Astrocyte of the spinal cord (primary cell): ENCODE results near the gene WDR46.
"Not testable (repeated sequence)": the region's sequence is repeated elsewhere in the genome, so short reads cannot be mapped to it uniquely, and the experiment has no call there.

ENCODE experiments used
- DNase-seq: peaks from one replicate; pipeline ENCODE4 v3.0.0; 2011; ENCODE audit warnings: low read depth, low spot score
- H3K4me3 ChIP-seq: 2 replicates; pipeline ENCODE4 v1.5.1; 2011; ENCODE audit warnings: low read depth, mild to moderate bottlenecking, low read length, moderate library complexity
- in situ Hi-C: cut with HindIII; loops from 2 replicates; pipeline ENCODE4 v1.10.0; 2017; ENCODE audit warnings: low sequenced_read_pairs
- TF ChIP-seq, protein P1 (sequence below): IDR thresholded peaks from 2 replicates; pipeline ENCODE4 v1.5.1; 2012; ENCODE audit warnings: low read depth, mild to moderate bottlenecking, low read length, inconsistent platforms

The WDR46 gene

DNA sequence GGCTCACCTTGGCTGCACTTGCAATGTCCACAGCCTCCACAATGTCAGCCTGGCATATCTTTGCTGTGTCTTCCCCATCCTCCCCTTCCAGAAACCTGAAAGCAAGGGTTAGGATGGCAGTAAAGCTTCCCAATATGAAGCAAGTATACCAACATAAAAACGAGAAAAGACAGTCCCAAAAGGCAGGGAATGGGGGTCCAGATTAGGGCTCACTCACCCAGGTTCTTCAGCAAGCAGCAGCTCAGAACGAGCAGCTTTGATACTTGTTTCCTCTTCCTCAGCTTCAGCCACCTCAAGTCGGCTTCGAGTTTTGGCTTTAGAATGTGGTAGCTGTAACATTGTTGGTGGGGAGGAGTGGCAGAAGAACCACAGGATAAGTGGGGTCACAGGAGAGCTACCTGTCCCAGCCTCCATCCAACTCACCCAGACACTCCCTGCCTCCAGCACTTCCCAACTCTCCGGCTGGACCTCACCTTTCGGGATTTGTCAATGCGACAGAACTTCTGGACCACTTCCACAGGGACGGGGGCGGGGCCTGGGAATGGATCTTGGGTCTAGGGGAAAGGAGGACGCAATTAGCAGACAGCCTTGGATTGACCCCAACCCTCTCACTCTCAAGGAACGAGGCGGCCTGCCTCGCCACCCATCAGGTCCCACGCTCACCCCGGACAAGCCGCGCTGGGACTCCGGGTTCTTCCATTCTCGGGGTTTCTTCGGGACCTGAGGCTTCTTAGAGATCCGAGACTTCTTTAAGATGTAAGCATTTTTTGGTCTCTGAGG, 708 bp downstream of the WDR46 start:
- TF ChIP-seq, protein P1, sequence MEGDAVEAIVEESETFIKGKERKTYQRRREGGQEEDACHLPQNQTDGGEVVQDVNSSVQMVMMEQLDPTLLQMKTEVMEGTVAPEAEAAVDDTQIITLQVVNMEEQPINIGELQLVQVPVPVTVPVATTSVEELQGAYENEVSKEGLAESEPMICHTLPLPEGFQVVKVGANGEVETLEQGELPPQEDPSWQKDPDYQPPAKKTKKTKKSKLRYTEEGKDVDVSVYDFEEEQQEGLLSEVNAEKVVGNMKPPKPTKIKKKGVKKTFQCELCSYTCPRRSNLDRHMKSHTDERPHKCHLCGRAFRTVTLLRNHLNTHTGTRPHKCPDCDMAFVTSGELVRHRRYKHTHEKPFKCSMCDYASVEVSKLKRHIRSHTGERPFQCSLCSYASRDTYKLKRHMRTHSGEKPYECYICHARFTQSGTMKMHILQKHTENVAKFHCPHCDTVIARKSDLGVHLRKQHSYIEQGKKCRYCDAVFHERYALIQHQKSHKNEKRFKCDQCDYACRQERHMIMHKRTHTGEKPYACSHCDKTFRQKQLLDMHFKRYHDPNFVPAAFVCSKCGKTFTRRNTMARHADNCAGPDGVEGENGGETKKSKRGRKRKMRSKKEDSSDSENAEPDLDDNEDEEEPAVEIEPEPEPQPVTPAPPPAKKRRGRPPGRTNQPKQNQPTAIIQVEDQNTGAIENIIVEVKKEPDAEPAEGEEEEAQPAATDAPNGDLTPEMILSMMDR, result no peak
- DNase-seq, result no peak
- H3K4me3 ChIP-seq, result peak overlapping the region; percentile 95
- in situ Hi-C loops, result no loop called here

DNA sequence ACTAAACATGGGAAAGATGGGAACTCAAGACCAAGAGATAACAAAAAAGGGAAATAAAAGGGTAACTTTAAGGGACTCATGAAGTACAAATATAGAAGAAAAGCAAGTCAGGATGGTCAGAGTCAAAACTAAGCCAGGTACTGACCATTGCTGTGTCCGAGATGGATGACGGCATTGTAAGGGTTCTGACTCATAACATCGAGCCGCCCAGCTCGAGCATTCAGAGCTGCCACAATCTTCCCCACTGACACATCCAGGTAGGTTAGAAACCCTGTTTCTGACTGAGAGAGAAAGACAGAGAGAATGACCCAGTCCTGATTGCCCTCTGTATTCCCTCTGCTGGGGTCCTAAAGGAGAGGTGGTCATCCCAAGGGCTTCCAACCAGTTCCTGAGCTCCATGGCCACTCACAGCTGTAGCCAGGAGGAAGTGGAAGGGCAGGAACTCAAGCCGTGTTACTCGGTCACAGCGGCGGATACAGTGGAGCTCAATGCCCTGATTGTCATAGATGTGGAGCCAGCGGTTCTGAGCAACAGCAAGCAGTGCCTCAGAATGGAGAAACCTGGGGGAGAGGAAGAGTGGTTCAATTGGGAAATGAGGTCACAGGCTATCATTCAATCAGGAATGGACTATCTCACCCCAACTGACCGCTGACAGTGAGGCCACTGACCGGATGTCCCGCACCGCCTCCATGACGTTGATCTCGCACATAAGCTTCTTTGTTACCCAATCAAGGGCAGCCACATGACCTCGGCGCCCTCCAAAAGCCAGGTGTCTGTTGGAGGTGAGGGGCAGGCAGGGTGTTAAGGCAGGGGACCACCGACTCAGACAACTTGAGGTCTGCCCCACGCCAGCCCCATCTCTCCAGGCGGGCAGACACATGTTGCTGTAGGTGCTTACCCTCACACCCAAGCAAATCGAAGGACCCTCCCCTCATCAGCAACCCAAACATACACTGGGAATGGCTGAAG, 1.8 kb downstream of the WDR46 start:
- TF ChIP-seq, protein P1, result no peak
- no peak overlapping the region for H3K4me3 ChIP-seq
- in situ Hi-C loops, result no loop called here
- no peak for DNase-seq

- in situ Hi-C loops, DNase-seq, H3K4me3 ChIP-seq: not testable (repeated sequence)
These were observed 3.8 kb downstream of the WDR46 start for GRCh38 chr6:33285214-33285613.

DNA sequence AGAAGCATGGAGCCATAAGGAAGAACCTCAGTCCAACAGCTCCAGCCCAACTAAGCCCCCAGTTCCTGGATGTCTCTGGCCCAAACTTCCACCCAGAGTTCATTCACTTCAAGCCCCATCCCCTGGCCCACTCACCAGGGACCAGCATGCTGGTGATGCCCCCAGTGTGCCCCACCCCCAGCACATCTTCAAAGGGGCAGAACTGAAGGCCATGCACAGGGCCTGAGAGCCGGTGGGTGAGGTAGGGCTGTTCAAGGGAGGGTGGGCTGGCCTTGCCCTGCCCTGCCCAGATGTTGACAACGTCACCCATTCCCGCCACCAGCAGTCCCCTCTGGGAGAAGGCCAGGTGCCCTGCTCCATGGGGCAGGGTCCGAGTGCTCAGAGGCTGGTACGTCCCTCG, 8.5 kb downstream of the WDR46 start:
- no peak for DNase-seq
- in situ Hi-C loops, result no loop called here
- TF ChIP-seq, protein P1, result no peak
- no peak overlapping the region for H3K4me3 ChIP-seq

- TF ChIP-seq, protein P1, result peak; percentile 53
- peak; percentile 45 for DNase-seq
- no peak overlapping the region for H3K4me3 ChIP-seq
- in situ Hi-C loops, result no loop called here
These were observed 9.0 kb downstream of the WDR46 start for GRCh38 chr6:33279971-33280511.

DNA sequence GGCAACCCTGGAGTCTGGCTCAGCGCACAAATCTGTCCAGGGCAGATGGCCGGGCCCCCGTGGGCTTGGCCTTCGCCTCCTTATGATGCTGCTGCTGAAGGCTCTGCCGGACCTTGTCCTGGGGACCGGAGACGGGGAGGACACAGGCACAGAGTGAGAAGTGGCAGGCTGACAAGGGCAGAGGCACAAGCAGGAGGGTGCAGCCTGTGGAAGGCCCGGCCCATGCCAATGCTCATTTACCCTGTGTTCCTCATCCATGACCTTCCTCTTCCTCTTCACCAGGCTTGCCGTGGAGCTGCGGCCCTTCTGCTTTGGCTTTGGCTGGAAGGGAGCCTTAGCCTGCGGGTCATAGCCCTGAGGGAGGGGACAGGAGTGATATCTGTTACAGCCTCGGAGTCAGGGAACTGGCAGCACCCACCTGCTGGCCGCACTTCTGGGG, 9.8 kb downstream of the WDR46 start:
- H3K4me3 ChIP-seq, result no peak overlapping the region
- TF ChIP-seq, protein P1, result no peak
- in situ Hi-C loops, result no loop called here
- no peak for DNase-seq

- DNase-seq, result no peak
- H3K4me3 ChIP-seq, result no peak overlapping the region
- TF ChIP-seq, protein P1, result no peak
- in situ Hi-C loops, result no loop called here
These were observed 10.2 kb downstream of the WDR46 start for GRCh38 chr6:33278810-33279209.
